Measurements from ENCODE around the gene STK35. TPM values are rescaled to one million over a fixed set of nuclear protein-coding genes. Genes with fewer than 3 reads are reported as not detected.

STK35 gene
- polyA plus RNA-seq, 3 donors: 1.2 to 9.3 (median 2.0) TPM

DNA sequence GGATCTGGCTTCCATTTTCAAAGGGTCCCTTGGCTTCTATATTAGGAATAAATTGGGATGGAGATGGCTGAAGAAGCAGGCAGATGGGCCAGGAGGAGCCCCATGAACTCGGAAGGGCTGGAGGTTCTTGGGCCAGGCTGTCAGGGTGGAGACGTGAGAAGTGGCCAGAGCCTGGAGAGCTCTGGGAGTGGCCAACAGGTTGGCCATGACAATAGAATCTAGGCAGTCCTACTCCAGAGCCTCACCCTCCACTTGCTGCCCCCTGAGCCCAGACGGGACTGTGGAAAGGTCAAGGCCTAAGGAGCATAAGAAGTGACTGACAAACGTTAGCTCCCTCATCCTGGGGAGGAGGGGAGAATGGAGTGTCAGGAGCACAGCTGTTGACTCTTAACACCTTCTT, 62.1 kb downstream of the STK35 start:
- Mint-ChIP-seq H3K36me3 (no peaks in the 10 kb centered on the region), H3K9me3 (no peaks in the 10 kb centered on the region), H3K27ac (no peak overlapping the region), H3K4me3 (no peak overlapping the region), H3K27me3 (ENCODE audit: low read depth in 3 of 3) (peaks cover 6 to 14% (median 12%) of the 10 kb centered on the region in 3 donors), H3K4me1 (no peaks in the 10 kb centered on the region)
- H3K4me1 ChIP-seq (ENCODE audit: control insufficient read depth in 1 of 2, insufficient read depth in 2 of 2, low read length in 2 of 2): no peaks in the 10 kb centered on the region
- no peak overlapping the region for H3K9ac ChIP-seq (ENCODE audit: insufficient read depth, low read length, poor library complexity, severe bottlenecking)
- no peaks in the 10 kb centered on the region for H3K36me3 ChIP-seq (replicated peaks in 1 of 2; ENCODE audit: control insufficient read depth in 1 of 2, insufficient read depth in 2 of 2, low read length in 2 of 2)
- no peak for DNase-seq
- no peaks in the 10 kb centered on the region for H4K20me1 ChIP-seq (ENCODE audit: insufficient read depth, low read length)
- H3K27me3 ChIP-seq (ENCODE audit: control insufficient read depth in 2 of 2, insufficient read depth in 2 of 2, low read length in 2 of 2): no peaks in the 10 kb centered on the region
- no peak overlapping the region for H3K4me2 ChIP-seq (replicated peaks; ENCODE audit: extremely low read depth, low read length, poor library complexity, severe bottlenecking)
- no peaks in the 10 kb centered on the region for H3K9me3 ChIP-seq (replicated peaks in 1 of 2; ENCODE audit: control insufficient read depth in 1 of 2, insufficient read depth in 1 of 2, low read length in 2 of 2)
- H3K27ac ChIP-seq (ENCODE audit: low read depth in 1 of 2, low read length in 2 of 2): no peak overlapping the region
- 95% methylated on average over 2 of the region's 4 CpGs for WGBS (ENCODE audit: insufficient coverage)
- TF ChIP-seq, protein P1, sequence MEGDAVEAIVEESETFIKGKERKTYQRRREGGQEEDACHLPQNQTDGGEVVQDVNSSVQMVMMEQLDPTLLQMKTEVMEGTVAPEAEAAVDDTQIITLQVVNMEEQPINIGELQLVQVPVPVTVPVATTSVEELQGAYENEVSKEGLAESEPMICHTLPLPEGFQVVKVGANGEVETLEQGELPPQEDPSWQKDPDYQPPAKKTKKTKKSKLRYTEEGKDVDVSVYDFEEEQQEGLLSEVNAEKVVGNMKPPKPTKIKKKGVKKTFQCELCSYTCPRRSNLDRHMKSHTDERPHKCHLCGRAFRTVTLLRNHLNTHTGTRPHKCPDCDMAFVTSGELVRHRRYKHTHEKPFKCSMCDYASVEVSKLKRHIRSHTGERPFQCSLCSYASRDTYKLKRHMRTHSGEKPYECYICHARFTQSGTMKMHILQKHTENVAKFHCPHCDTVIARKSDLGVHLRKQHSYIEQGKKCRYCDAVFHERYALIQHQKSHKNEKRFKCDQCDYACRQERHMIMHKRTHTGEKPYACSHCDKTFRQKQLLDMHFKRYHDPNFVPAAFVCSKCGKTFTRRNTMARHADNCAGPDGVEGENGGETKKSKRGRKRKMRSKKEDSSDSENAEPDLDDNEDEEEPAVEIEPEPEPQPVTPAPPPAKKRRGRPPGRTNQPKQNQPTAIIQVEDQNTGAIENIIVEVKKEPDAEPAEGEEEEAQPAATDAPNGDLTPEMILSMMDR (IDR thresholded peaks at IDR 0.05): no peak
- H2AFZ ChIP-seq (ENCODE audit: insufficient read depth, low read depth, low read length, poor library complexity, severe bottlenecking): no peak overlapping the region
- intact Hi-C loops (cut with micrococcal nuclease): no loop called here
- H3K79me2 ChIP-seq (ENCODE audit: insufficient read depth, low read length): no peaks in the 10 kb centered on the region
- no peak overlapping the region for H3K4me3 ChIP-seq (replicated peaks in 1 of 3; ENCODE audit: low read depth in 2 of 3, low read length in 3 of 3)

DNA sequence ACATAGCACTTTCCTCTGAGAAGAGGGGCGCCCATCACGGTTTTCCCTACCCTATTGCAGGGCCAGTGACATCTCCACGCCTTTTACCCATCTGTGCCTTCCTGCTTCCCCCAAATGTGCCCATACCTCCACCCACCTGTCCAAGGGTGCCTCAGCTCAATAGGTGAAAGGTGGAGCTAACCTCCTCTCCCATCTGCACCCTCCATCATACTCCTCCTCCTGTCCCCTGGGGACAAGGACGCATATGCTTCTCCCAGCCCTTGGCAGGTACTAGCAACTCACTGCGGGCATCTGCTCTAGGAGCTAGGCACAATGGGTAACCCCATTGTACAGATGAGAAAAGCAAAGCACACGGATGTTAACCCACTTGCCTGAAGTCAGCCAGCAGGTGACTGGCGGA, 62.8 kb downstream of the STK35 start:
- H3K4me3 ChIP-seq (replicated peaks in 1 of 3; ENCODE audit: low read depth in 2 of 3, low read length in 3 of 3): no peak overlapping the region
- Mint-ChIP-seq H3K4me3 (no peak overlapping the region), H3K9me3 (no peaks in the 10 kb centered on the region), H3K36me3 (no peaks in the 10 kb centered on the region), H3K4me1 (no peaks in the 10 kb centered on the region), H3K27ac (no peak overlapping the region), H3K27me3 (ENCODE audit: low read depth in 3 of 3) (peaks cover 6 to 14% (median 12%) of the 10 kb centered on the region in 3 donors)
- DNase-seq: no peak
- H3K9me3 ChIP-seq (replicated peaks in 1 of 2; ENCODE audit: control insufficient read depth in 1 of 2, insufficient read depth in 1 of 2, low read length in 2 of 2): no peaks in the 10 kb centered on the region
- intact Hi-C loops (cut with micrococcal nuclease): no loop called here
- H4K20me1 ChIP-seq (ENCODE audit: insufficient read depth, low read length): no peaks in the 10 kb centered on the region
- no peaks in the 10 kb centered on the region for H3K27me3 ChIP-seq (ENCODE audit: control insufficient read depth in 2 of 2, insufficient read depth in 2 of 2, low read length in 2 of 2)
- no peaks in the 10 kb centered on the region for H3K4me1 ChIP-seq (ENCODE audit: control insufficient read depth in 1 of 2, insufficient read depth in 2 of 2, low read length in 2 of 2)
- no peaks in the 10 kb centered on the region for H3K36me3 ChIP-seq (replicated peaks in 1 of 2; ENCODE audit: control insufficient read depth in 1 of 2, insufficient read depth in 2 of 2, low read length in 2 of 2)
- H3K9ac ChIP-seq (ENCODE audit: insufficient read depth, low read length, poor library complexity, severe bottlenecking): no peak overlapping the region
- WGBS (ENCODE audit: insufficient coverage): 98% methylated on average over 7 of the region's 7 CpGs
- no peaks in the 10 kb centered on the region for H3K79me2 ChIP-seq (ENCODE audit: insufficient read depth, low read length)
- H2AFZ ChIP-seq (ENCODE audit: insufficient read depth, low read depth, low read length, poor library complexity, severe bottlenecking): no peak overlapping the region
- TF ChIP-seq, protein P1 (IDR thresholded peaks at IDR 0.05): no peak
- no peak overlapping the region for H3K4me2 ChIP-seq (replicated peaks; ENCODE audit: extremely low read depth, low read length, poor library complexity, severe bottlenecking)
- no peak overlapping the region for H3K27ac ChIP-seq (ENCODE audit: low read depth in 1 of 2, low read length in 2 of 2)
